GM23338 (cell line): Measurements from ENCODE around the gene MAPKAPK3. TPM values are rescaled to one million over a fixed set of nuclear protein-coding genes. Genes with fewer than 3 reads are reported as not detected.

Experiments used
- ATAC-seq: fragments of 200-7000 bp; cut with Tn5 transposase; 3 replicates; pipeline ENCODE4 v1.9.1; 2020
- DNase-seq: peaks from one replicate; pipeline ENCODE4 v3.0.0-alpha.2; 2015; ENCODE audit warnings: low spot score
- H2AFZ ChIP-seq: fragments of 200-600 bp; sonication (generic); 2 replicates; pipeline ENCODE4 v1.8.0; 2016; ENCODE audit warnings: antibody characterized with exemption, mild to moderate bottlenecking, moderate library complexity
- H3F3A ChIP-seq: fragments of 200-600 bp; sonication (generic); replicated peaks from 2 replicates; pipeline ENCODE4 v1.8.0; 2017; ENCODE audit warnings: antibody characterized with exemption, mixed run types, low read depth
- H3K27ac ChIP-seq: fragments of 200-600 bp; sonication (generic); 2 replicates; pipeline ENCODE4 v1.6.1; 2016; ENCODE audit warnings: low read depth
- H3K27me3 ChIP-seq: fragments of 200-600 bp; sonication (generic); 2 replicates; pipeline ENCODE4 v1.8.0; 2016; ENCODE audit warnings: mild to moderate bottlenecking, mixed run types, moderate library complexity; ENCODE audit not compliant: insufficient read depth
- H3K36me3 ChIP-seq: fragments of 200-600 bp; sonication (generic); 2 replicates; pipeline ENCODE4 v1.8.0; 2016; ENCODE audit warnings: mild to moderate bottlenecking; ENCODE audit not compliant: insufficient read depth
- H3K4me1 ChIP-seq: fragments of 200-600 bp; sonication (generic); 2 replicates; pipeline ENCODE4 v1.8.0; 2016; ENCODE audit warnings: mild to moderate bottlenecking, moderate library complexity; ENCODE audit not compliant: insufficient read depth
- H3K4me2 ChIP-seq: fragments of 200-600 bp; sonication (generic); 2 replicates; pipeline ENCODE4 v1.7.1; 2017; ENCODE audit warnings: mixed run types
- H3K4me3 ChIP-seq: fragments of 200-600 bp; sonication (generic); 2 replicates; pipeline ENCODE4 v1.6.1; 2016; ENCODE audit warnings: mixed run types
- H3K79me2 ChIP-seq: fragments of 200-600 bp; sonication (generic); replicated peaks from 2 replicates; pipeline ENCODE4 v1.8.0; 2017; ENCODE audit warnings: mild to moderate bottlenecking; ENCODE audit not compliant: insufficient read depth
- H3K9me2 ChIP-seq: fragments of 200-600 bp; sonication (generic); 2 replicates; pipeline ENCODE4 v1.8.0; 2017; ENCODE audit not compliant: insufficient read depth
- H4K20me1 ChIP-seq: fragments of 200-600 bp; sonication (generic); replicated peaks from 2 replicates; pipeline ENCODE4 v1.8.0; 2017; ENCODE audit warnings: mild to moderate bottlenecking; ENCODE audit not compliant: insufficient read depth
- H3K27ac Mint-ChIP-seq: 2 replicates; pipeline ENCODE4 v1.8.0; 2020; ENCODE audit warnings: inconsistent platforms, mild to moderate bottlenecking, moderate library complexity, mixed read lengths
- H3K27me3 Mint-ChIP-seq: 3 replicates; pipeline ENCODE4 v1.8.0; 2022; ENCODE audit warnings: low read depth, mild to moderate bottlenecking, moderate library complexity, mixed read lengths, inconsistent platforms; ENCODE audit not compliant: insufficient read depth, poor library complexity
- H3K36me3 Mint-ChIP-seq: 3 replicates; pipeline ENCODE4 v1.8.0; 2021; ENCODE audit warnings: low read depth, mild to moderate bottlenecking, inconsistent platforms, moderate library complexity, mixed read lengths
- H3K4me1 Mint-ChIP-seq: 3 replicates; pipeline ENCODE4 v1.8.0; 2020; ENCODE audit warnings: mild to moderate bottlenecking, inconsistent platforms, mixed read lengths
- H3K4me3 Mint-ChIP-seq: 3 replicates; pipeline ENCODE4 v1.8.0; 2021; ENCODE audit warnings: moderate library complexity, mild to moderate bottlenecking, inconsistent platforms, mixed read lengths
- H3K9me3 Mint-ChIP-seq: 3 replicates; pipeline ENCODE4 v1.8.0; 2020; ENCODE audit warnings: moderate library complexity, mild to moderate bottlenecking, inconsistent platforms, mixed read lengths
- CREB1 ChIP-seq: fragments of 250-450 bp; sonication (Bioruptor Pico); IDR thresholded peaks from 2 replicates; pipeline ENCODE4 v1.5.0; 2020; ENCODE audit warnings: low read depth, mild to moderate bottlenecking, moderate library complexity
- EZH2 ChIP-seq: fragments of 200-600 bp; sonication (generic); IDR thresholded peaks from one replicate; pipeline ENCODE4 v1.8.0; 2017; ENCODE audit warnings: antibody characterized with exemption, mild to moderate bottlenecking, low read depth; ENCODE audit not compliant: unreplicated experiment
- EZH2phosphoT487 ChIP-seq: fragments of 200-600 bp; sonication (generic); IDR thresholded peaks from one replicate; pipeline ENCODE4 v1.8.1; 2018; ENCODE audit warnings: antibody characterized with exemption; ENCODE audit not compliant: unreplicated experiment
- JUNB ChIP-seq: IDR thresholded peaks from one replicate; pipeline ENCODE4 v1.6.1; 2016; ENCODE audit warnings: antibody characterized with exemption; ENCODE audit not compliant: unreplicated experiment
- NANOG ChIP-seq: IDR thresholded peaks from 2 replicates; pipeline ENCODE4 v1.6.1; 2016; ENCODE audit warnings: antibody characterized with exemption, borderline replicate concordance
- POLR2AphosphoS5 ChIP-seq: IDR thresholded peaks from 2 replicates; pipeline ENCODE4 v1.6.1; 2016; ENCODE audit warnings: antibody characterized with exemption, low read depth
- STAT1 ChIP-seq: IDR thresholded peaks from one replicate; pipeline ENCODE4 v1.6.1; 2016; ENCODE audit warnings: antibody characterized with exemption; ENCODE audit not compliant: unreplicated experiment
- ZNF114 ChIP-seq: fragments of 250-450 bp; sonication (Bioruptor Pico); IDR thresholded peaks from 2 replicates; pipeline ENCODE4 v1.5.0; 2020; ENCODE audit warnings: mild to moderate bottlenecking, moderate library complexity
- ZNF331 ChIP-seq: fragments of 250-450 bp; sonication (Bioruptor Pico); IDR thresholded peaks from 2 replicates; pipeline ENCODE4 v1.5.0; 2020; ENCODE audit warnings: low read depth, mild to moderate bottlenecking, moderate library complexity
- polyA plus RNA-seq: library from polyadenylated mRNA; unstranded; fragments of >200 nt; fragmentation: Nextera tagmentation; extraction: Ambion mirVana; gene quantifications from 2 replicates; pipeline ENCODE4 v1.2.1, GENCODE V29; 2016
- total RNA-seq: library from RNA; depleted of rRNA; stranded (reverse); fragments of >200 nt; shearing (Covaris generic); gene quantifications from 2 replicates; pipeline ENCODE4 v1.2.3, GENCODE V29; 2014
- TF ChIP-seq, protein P1 (sequence below): fragments of 250-450 bp; sonication (Bioruptor Pico); IDR thresholded peaks from 2 replicates; pipeline ENCODE4 v1.5.0; 2020; ENCODE audit warnings: mild to moderate bottlenecking, moderate library complexity
- TF ChIP-seq, protein P2 (sequence below): IDR thresholded peaks from one replicate; pipeline ENCODE4 v1.6.1; 2018; ENCODE audit warnings: antibody characterized with exemption; ENCODE audit not compliant: unreplicated experiment
- TF ChIP-seq, protein P3 (sequence below), 2 experiments: fragments of 200-600 bp in 1 of 2; sonication (generic) in 1 of 2; conservative IDR thresholded peaks; 2 replicates each; pipeline versions ENCODE4 v1.5.1 to v1.6.1; 2016 to 2017; ENCODE audit warnings: antibody characterized with exemption in 2 of 2, low read depth in 2 of 2, mild to moderate bottlenecking in 2 of 2, moderate library complexity in 1 of 2
- TF ChIP-seq, protein P4 (sequence below): IDR thresholded peaks from 2 replicates; pipeline ENCODE4 v1.6.1; 2016; ENCODE audit warnings: antibody characterized with exemption

MAPKAPK3 gene
- total and polyA plus RNA-seq, 2 experiments from 2014 or later, result 16.5 to 51.1 TPM

DNA sequence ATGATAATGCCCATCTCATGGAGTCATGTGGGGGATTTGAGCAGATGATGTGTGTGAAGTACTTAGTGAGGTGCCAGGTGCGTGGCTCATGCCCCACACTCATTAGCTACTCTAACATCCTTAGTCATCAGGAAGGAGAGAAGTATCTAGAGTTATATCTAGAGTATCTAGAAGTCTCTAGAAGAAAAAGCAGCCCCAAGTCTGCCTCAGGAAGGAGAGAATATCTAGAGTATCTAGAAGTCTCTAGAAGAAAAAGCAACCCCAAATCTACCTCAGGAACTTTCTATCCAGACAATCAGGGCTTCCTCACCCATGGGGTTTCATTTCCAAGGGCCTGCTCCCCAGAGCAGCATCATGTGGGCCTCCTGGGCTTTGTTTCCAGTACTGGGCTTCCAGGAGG, 33.1 kb downstream of the MAPKAPK3 start:
- no peaks in the 10 kb centered on the region for H3K9me2 ChIP-seq
- H3K4me3 ChIP-seq, result no peak overlapping the region
- Mint-ChIP-seq H3K27me3 (peaks cover 6% of the 10 kb centered on the region), H3K36me3 (peaks cover 6% of the 10 kb centered on the region; the same call in 1 of the 3 replicates), H3K4me3 (no peak overlapping the region), H3K27ac (no peak overlapping the region), H3K9me3 (no peaks in the 10 kb centered on the region), H3K4me1 (peaks cover 29% of the 10 kb centered on the region)
- H3K79me2 ChIP-seq, result no peaks in the 10 kb centered on the region
- H3K4me1 ChIP-seq, result peaks cover 13% of the 10 kb centered on the region
- no peak for ATAC-seq
- no peak overlapping the region for H2AFZ ChIP-seq
- H3K4me2 ChIP-seq, result no peak overlapping the region
- TF ChIP-seq, protein P1, sequence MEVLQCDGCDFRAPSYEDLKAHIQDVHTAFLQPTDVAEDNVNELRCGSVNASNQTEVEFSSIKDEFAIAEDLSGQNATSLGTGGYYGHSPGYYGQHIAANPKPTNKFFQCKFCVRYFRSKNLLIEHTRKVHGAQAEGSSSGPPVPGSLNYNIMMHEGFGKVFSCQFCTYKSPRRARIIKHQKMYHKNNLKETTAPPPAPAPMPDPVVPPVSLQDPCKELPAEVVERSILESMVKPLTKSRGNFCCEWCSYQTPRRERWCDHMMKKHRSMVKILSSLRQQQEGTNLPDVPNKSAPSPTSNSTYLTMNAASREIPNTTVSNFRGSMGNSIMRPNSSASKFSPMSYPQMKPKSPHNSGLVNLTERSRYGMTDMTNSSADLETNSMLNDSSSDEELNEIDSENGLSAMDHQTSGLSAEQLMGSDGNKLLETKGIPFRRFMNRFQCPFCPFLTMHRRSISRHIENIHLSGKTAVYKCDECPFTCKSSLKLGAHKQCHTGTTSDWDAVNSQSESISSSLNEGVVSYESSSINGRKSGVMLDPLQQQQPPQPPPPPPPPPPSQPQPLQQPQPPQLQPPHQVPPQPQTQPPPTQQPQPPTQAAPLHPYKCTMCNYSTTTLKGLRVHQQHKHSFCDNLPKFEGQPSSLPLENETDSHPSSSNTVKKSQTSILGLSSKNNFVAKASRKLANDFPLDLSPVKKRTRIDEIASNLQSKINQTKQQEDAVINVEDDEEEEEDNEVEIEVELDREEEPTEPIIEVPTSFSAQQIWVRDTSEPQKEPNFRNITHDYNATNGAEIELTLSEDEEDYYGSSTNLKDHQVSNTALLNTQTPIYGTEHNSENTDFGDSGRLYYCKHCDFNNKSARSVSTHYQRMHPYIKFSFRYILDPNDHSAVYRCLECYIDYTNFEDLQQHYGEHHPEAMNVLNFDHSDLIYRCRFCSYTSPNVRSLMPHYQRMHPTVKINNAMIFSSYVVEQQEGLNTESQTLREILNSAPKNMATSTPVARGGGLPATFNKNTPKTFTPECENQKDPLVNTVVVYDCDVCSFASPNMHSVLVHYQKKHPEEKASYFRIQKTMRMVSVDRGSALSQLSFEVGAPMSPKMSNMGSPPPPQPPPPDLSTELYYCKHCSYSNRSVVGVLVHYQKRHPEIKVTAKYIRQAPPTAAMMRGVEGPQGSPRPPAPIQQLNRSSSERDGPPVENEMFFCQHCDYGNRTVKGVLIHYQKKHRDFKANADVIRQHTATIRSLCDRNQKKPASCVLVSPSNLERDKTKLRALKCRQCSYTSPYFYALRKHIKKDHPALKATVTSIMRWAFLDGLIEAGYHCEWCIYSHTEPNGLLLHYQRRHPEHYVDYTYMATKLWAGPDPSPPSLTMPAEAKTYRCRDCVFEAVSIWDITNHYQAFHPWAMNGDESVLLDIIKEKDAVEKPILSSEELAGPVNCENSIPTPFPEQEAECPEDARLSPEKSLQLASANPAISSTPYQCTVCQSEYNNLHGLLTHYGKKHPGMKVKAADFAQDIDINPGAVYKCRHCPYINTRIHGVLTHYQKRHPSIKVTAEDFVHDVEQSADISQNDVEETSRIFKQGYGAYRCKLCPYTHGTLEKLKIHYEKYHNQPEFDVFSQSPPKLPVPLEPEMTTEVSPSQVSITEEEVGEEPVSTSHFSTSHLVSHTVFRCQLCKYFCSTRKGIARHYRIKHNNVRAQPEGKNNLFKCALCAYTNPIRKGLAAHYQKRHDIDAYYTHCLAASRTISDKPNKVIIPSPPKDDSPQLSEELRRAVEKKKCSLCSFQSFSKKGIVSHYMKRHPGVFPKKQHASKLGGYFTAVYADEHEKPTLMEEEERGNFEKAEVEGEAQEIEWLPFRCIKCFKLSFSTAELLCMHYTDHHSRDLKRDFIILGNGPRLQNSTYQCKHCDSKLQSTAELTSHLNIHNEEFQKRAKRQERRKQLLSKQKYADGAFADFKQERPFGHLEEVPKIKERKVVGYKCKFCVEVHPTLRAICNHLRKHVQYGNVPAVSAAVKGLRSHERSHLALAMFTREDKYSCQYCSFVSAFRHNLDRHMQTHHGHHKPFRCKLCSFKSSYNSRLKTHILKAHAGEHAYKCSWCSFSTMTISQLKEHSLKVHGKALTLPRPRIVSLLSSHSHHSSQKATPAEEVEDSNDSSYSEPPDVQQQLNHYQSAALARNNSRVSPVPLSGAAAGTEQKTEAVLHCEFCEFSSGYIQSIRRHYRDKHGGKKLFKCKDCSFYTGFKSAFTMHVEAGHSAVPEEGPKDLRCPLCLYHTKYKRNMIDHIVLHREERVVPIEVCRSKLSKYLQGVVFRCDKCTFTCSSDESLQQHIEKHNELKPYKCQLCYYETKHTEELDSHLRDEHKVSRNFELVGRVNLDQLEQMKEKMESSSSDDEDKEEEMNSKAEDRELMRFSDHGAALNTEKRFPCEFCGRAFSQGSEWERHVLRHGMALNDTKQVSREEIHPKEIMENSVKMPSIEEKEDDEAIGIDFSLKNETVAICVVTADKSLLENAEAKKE, result no peak
- TF ChIP-seq CREB1 (CRISPR knock-in tag), result no peak
- TF ChIP-seq ZNF331 (CRISPR knock-in tag), result no peak
- TF ChIP-seq, protein P2, sequence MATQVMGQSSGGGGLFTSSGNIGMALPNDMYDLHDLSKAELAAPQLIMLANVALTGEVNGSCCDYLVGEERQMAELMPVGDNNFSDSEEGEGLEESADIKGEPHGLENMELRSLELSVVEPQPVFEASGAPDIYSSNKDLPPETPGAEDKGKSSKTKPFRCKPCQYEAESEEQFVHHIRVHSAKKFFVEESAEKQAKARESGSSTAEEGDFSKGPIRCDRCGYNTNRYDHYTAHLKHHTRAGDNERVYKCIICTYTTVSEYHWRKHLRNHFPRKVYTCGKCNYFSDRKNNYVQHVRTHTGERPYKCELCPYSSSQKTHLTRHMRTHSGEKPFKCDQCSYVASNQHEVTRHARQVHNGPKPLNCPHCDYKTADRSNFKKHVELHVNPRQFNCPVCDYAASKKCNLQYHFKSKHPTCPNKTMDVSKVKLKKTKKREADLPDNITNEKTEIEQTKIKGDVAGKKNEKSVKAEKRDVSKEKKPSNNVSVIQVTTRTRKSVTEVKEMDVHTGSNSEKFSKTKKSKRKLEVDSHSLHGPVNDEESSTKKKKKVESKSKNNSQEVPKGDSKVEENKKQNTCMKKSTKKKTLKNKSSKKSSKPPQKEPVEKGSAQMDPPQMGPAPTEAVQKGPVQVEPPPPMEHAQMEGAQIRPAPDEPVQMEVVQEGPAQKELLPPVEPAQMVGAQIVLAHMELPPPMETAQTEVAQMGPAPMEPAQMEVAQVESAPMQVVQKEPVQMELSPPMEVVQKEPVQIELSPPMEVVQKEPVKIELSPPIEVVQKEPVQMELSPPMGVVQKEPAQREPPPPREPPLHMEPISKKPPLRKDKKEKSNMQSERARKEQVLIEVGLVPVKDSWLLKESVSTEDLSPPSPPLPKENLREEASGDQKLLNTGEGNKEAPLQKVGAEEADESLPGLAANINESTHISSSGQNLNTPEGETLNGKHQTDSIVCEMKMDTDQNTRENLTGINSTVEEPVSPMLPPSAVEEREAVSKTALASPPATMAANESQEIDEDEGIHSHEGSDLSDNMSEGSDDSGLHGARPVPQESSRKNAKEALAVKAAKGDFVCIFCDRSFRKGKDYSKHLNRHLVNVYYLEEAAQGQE, result no peak
- no peak for TF ChIP-seq EZH2
- TF ChIP-seq, protein P3, sequence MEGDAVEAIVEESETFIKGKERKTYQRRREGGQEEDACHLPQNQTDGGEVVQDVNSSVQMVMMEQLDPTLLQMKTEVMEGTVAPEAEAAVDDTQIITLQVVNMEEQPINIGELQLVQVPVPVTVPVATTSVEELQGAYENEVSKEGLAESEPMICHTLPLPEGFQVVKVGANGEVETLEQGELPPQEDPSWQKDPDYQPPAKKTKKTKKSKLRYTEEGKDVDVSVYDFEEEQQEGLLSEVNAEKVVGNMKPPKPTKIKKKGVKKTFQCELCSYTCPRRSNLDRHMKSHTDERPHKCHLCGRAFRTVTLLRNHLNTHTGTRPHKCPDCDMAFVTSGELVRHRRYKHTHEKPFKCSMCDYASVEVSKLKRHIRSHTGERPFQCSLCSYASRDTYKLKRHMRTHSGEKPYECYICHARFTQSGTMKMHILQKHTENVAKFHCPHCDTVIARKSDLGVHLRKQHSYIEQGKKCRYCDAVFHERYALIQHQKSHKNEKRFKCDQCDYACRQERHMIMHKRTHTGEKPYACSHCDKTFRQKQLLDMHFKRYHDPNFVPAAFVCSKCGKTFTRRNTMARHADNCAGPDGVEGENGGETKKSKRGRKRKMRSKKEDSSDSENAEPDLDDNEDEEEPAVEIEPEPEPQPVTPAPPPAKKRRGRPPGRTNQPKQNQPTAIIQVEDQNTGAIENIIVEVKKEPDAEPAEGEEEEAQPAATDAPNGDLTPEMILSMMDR (conservative IDR thresholded peaks at IDR 0.05; ENCODE audit: low read depth in 2 of 2), result no peak
- no peak for TF ChIP-seq EZH2phosphoT487
- TF ChIP-seq STAT1, result no peak
- TF ChIP-seq, protein P4, sequence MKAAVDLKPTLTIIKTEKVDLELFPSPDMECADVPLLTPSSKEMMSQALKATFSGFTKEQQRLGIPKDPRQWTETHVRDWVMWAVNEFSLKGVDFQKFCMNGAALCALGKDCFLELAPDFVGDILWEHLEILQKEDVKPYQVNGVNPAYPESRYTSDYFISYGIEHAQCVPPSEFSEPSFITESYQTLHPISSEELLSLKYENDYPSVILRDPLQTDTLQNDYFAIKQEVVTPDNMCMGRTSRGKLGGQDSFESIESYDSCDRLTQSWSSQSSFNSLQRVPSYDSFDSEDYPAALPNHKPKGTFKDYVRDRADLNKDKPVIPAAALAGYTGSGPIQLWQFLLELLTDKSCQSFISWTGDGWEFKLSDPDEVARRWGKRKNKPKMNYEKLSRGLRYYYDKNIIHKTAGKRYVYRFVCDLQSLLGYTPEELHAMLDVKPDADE, result no peak
- no peak for TF ChIP-seq POLR2AphosphoS5
- TF ChIP-seq JUNB, result no peak
- no peak for TF ChIP-seq ZNF114 (CRISPR knock-in tag)
- no peak for TF ChIP-seq NANOG
- DNase-seq, result no peak
- no peaks in the 10 kb centered on the region for H3K27me3 ChIP-seq
- H3F3A ChIP-seq, result 0 out of 2 replicates have a peak, but pooled peaks cover 5% of the 10 kb centered on the region
- H3K36me3 ChIP-seq, result no peaks in the 10 kb centered on the region
- H4K20me1 ChIP-seq, result no peaks in the 10 kb centered on the region
- no peak overlapping the region for H3K27ac ChIP-seq
